ENCODE data around the gene ADAM33.

Gene ADAM33

DNA sequence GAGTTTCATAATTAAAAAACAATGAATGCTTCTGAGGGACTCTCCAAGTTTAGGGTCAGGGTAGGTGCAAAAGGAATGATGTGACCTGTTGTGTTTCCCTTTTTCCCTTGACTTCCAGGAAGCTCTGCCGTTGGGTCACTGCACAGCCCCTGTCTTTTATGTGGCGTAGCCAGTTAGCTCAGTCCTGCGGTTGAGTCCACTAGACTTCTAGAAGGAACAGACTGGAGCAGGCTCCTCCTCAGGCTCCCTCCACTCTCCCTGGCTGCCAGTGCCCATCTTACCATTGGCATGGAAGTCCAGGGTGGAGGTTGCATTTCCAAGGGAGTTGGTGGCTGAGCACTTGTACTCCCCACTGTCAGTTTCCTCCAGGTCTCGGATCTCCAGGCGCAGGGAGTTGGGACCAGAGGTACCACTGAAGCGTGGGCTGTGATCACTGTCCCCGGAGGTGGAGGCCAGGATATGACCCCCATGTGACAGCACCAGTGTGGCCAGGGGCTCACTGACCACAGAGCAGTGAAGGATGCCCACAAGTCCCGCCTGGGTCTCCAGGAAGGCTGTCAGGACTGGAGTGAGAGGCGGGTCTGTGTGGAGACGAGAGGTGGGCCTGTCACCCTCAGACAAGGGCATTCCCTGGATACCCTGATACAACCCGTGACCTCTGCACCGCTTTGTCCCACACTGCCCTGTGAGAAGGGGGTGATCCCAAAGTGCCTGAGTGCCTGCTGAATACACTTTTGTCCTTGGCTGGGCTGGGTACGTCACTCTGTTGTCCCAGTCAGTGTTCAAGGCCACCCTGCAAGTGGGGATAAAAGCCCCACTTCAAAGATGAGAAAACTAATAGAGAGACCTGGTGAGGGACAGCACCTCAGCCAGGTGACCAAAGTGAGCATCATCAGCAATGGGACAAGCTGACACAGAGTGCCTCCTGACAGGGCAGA is 19.5 kb upstream of the ADAM33 start:
- TF ChIP-seq, protein P1, sequence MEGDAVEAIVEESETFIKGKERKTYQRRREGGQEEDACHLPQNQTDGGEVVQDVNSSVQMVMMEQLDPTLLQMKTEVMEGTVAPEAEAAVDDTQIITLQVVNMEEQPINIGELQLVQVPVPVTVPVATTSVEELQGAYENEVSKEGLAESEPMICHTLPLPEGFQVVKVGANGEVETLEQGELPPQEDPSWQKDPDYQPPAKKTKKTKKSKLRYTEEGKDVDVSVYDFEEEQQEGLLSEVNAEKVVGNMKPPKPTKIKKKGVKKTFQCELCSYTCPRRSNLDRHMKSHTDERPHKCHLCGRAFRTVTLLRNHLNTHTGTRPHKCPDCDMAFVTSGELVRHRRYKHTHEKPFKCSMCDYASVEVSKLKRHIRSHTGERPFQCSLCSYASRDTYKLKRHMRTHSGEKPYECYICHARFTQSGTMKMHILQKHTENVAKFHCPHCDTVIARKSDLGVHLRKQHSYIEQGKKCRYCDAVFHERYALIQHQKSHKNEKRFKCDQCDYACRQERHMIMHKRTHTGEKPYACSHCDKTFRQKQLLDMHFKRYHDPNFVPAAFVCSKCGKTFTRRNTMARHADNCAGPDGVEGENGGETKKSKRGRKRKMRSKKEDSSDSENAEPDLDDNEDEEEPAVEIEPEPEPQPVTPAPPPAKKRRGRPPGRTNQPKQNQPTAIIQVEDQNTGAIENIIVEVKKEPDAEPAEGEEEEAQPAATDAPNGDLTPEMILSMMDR (IDR thresholded peaks at IDR 0.05; ENCODE audit: extremely low read depth, missing control alignments): no peak
- no peak for DNase-seq (ENCODE audit: low spot score)

DNA sequence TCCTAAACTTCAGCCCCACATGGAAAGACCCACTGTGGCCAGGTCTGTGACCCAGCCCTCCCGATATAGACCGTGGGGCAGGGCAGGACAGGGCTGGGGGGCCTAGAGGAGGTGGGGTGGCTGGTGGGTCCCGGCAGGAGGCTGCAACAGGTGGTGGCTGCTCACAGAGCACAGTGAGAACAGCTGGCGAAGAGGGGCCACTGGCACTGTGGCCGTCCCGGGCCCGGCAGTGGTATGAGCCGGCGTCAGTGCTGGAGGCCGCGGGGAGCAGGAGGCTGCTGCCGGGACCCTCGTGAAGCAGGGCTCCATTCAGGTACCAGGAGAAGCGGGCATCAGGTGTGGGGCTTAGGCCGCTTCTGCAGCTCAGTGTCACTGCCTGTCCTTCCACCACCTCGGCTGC is 17.2 kb upstream of the ADAM33 start:
- TF ChIP-seq, protein P1 (IDR thresholded peaks at IDR 0.05; ENCODE audit: extremely low read depth, missing control alignments): no peak
- DNase-seq (ENCODE audit: low spot score): no peak

DNA sequence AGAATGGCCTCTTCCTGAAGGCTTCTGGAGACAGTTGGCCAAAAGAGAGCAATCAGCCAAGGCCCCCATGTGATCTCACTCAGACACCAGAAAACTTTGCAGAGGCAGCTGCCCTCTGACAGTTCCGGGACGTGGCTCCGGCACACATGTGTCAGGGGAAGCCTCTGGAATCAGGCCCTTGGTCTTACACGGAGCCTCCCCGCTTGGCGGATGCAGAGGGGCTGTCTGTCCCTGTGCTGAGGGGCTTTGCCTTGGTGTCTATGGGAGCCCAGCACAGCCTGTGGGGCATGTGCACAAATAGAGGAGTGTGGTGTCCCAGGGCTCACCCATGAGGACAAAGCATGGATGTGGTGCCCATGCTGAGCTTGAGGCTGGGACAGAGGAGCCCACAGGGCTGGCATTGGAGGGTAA is 16.8 kb upstream of the ADAM33 start:
- DNase-seq (ENCODE audit: low spot score): no peak
- TF ChIP-seq, protein P1 (IDR thresholded peaks at IDR 0.05; ENCODE audit: extremely low read depth, missing control alignments): no peak

DNA sequence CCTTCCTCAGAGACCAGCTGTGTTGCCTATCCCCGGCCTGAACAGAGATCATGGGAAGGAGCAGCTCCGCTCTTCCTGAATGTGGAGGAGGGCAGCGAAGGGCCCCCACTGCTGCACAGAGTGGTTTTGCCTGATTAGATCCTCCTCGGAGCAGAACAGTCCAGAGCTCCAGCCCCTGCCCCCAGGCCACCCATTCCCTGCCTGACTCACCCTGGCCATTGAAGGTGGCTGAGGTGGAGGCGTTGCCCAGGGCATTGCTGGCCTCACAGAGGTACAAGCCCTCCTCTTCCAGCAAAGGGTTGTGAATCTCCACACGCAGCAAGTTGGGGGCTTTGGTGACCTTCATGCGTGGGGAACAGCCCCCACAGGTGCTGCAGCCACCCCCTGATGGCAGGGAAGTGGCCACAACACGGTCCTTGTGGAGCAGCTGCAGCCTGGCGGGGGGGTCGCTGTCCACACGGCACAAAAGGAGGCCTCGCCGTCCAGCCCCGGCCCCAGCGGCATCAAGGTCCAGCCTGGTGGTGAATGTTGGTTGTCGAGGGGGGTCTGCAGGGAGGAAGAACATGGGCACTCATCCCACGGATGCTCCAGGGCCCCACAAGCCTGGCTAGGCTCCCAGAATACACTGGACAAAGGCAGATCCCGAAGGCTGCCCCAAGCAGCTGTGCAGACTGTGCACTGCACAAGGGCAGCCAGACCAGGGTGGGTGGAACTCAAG is 15.9 kb upstream of the ADAM33 start:
- TF ChIP-seq, protein P1 (IDR thresholded peaks at IDR 0.05; ENCODE audit: extremely low read depth, missing control alignments): no peak
- no peak for DNase-seq (ENCODE audit: low spot score)

DNA sequence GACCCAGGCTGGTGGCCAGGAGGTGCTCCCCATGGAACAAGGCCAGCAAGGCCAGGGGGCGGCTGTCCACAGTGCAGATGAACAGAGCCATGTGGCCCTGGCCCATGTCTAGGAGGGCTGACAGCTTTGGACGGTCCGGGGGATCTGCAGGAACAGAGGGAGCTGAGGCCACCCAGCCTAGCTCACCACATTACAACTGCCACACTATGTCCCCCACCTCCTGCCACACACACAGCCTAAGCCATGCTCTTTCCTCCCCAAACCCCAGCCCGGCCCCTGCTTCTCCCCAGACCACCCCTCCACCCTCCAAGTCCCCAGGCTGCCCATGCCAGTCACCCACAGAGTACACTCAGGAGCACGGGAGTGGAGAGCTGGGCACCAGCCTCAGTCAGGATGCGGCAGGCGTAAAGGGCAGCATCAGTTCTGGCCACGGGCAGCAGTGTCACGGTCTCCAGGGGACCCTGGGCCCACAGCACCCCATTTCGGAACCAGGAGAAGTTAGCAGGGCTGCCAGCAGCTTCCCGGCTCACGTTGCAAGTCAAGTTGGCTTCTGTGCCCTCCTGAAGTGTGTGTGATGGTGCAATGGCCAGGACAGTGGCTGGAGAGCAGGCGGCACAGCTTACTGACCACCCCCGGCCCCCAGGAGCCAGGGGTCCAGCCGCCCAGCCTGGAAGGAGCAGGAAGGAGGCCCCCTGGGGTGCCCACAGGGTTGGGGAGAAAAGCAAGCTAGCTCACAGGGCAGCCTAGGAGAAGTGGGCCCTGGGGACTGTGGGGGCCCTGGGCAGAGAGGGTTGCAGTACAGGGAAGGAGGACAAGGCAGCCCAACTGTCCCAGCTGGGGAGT is 15.2 kb upstream of the ADAM33 start:
- TF ChIP-seq, protein P1 (IDR thresholded peaks at IDR 0.05; ENCODE audit: extremely low read depth, missing control alignments): no peak
- DNase-seq (ENCODE audit: low spot score): no peak

DNA sequence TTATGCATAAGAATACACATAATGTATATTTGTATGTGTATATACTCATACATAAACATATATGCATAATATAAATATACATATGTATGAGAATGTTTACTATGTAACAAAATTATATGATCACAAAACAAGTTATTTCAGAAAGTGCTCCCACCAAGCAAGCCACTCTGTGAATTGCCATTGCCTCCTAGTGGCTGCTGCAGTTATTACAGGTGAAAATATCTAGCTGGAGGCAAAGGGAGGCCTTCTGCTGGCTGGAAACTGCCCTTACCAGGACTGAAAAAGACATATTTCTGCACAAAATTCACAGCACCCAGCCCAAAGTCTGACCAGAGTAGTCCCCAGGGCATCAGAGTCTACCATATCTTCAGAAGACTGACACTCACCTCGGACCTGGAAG is 14.4 kb upstream of the ADAM33 start:
- DNase-seq (ENCODE audit: low spot score): no peak
- TF ChIP-seq, protein P1 (IDR thresholded peaks at IDR 0.05; ENCODE audit: extremely low read depth, missing control alignments): no peak
